ENCODE data around the gene CCM2L. TPM values are rescaled to one million over a fixed set of nuclear protein-coding genes. Genes with fewer than 3 reads are reported as not detected.

Gene CCM2L
- total and polyA plus RNA-seq, 2 donors (not counting 3 experiments of a cell fraction or from before 2014, with no cell fraction given), result 10.8 to 13.4 TPM

GRCh38 chr20:32027643-32028042 lies 17.4 kb downstream of the CCM2L start:
- Histone ChIP-seq H3K27me3 (ENCODE audit: control insufficient read depth in 2 of 2, insufficient read depth in 2 of 2, low read length in 2 of 2) (no peaks in the 10 kb centered on the region), H3K79me2 (ENCODE audit: control insufficient read depth, insufficient read depth, low read length) (no peaks in the 10 kb centered on the region), H4K20me1 (replicated peaks; ENCODE audit: control insufficient read depth, extremely low read depth, insufficient read depth, low read length) (no peaks in the 10 kb centered on the region), H3K4me1 (ENCODE audit: control insufficient read depth, extremely low read depth, insufficient read depth, low read length) (no peaks in the 10 kb centered on the region), H3K27ac (ENCODE audit: insufficient read depth, low read depth, low read length) (no peak overlapping the region), H3K4me2 (ENCODE audit: insufficient read depth, low read length) (no peak overlapping the region), H3K9me3 (replicated peaks; ENCODE audit: control insufficient read depth, insufficient read depth, low read length) (no peaks in the 10 kb centered on the region), H3K9ac (replicated peaks; ENCODE audit: extremely low read depth, insufficient read depth, low read length) (no peak overlapping the region), H3K4me3 (replicated peaks in 1 of 3; ENCODE audit: insufficient read depth in 1 of 3, low read depth in 1 of 3, low read length in 3 of 3) (no peak overlapping the region), H3K36me3 (ENCODE audit: control insufficient read depth in 2 of 2, extremely low read depth in 1 of 2, insufficient read depth in 2 of 2, low read length in 2 of 2) (no peaks in the 10 kb centered on the region), H2AFZ (ENCODE audit: low read depth, low read length) (no peak overlapping the region), H3K9me1 (replicated peaks; ENCODE audit: control insufficient read depth, extremely low read depth, insufficient read depth, low read length) (no peaks in the 10 kb centered on the region)
- FAIRE-seq (no peak), DNase-seq (ENCODE audit: low read depth, low spot score) (no peak)
- dilution Hi-C loops (cut with MboI; ENCODE audit: extremely low pct_ligation_motif_present, low sequenced_read_pairs), result no loop called here
- ChIA-PET POLR2A (interaction anchor here (0.7 kb wide), 1 partner anchor 23 kb away, joined by 4 read pairs; no protein-coding TSS in a partner anchor), CTCF (interaction anchor here (10.3 kb wide), 1 partner anchor 174 kb away, joined by 243 read pairs; no protein-coding TSS in a partner anchor)
- TF ChIP-seq JUN (IDR thresholded peaks at IDR 0.05; ENCODE audit: borderline replicate concordance, insufficient read depth, insufficient read length, low read depth) (no peak), MYC (IDR thresholded peaks at IDR 0.05; ENCODE audit: low read depth, low read length) (no peak), MAX (IDR thresholded peaks at IDR 0.05; ENCODE audit: insufficient read depth, insufficient read length) (no peak), POLR2A (IDR thresholded peaks at IDR 0.05; ENCODE audit: low read depth, low read length) (no peak), FOS (IDR thresholded peaks at IDR 0.05; ENCODE audit: borderline replicate concordance, insufficient read depth, low read length) (no peak), EZH2 (IDR thresholded peaks at IDR 0.05; ENCODE audit: borderline replicate concordance, low read depth, low read length, severe bottlenecking) (no peak), POLR2AphosphoS5 (IDR thresholded peaks at IDR 0.05; ENCODE audit: insufficient read depth, low read depth, low read length) (no peak), GATA2 (IDR thresholded peaks at IDR 0.05; ENCODE audit: insufficient read depth, insufficient read length, low read depth, low read length) (no peak)
- TF ChIP-seq, protein P1, sequence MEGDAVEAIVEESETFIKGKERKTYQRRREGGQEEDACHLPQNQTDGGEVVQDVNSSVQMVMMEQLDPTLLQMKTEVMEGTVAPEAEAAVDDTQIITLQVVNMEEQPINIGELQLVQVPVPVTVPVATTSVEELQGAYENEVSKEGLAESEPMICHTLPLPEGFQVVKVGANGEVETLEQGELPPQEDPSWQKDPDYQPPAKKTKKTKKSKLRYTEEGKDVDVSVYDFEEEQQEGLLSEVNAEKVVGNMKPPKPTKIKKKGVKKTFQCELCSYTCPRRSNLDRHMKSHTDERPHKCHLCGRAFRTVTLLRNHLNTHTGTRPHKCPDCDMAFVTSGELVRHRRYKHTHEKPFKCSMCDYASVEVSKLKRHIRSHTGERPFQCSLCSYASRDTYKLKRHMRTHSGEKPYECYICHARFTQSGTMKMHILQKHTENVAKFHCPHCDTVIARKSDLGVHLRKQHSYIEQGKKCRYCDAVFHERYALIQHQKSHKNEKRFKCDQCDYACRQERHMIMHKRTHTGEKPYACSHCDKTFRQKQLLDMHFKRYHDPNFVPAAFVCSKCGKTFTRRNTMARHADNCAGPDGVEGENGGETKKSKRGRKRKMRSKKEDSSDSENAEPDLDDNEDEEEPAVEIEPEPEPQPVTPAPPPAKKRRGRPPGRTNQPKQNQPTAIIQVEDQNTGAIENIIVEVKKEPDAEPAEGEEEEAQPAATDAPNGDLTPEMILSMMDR (IDR thresholded peaks at IDR 0.05; ENCODE audit: extremely low read depth in 1 of 2, insufficient read depth in 1 of 2, low read depth in 1 of 2, low read length in 2 of 2), result no peak
- no TSS peak for BruUV-seq (replicated peaks)
- intact Hi-C loops (cut with micrococcal nuclease), result no loop called here

Data from endothelial cell of umbilical vein (primary cell).